ENCODE results near the gene CABP1.
"Not testable (repeated sequence)": the region's sequence is repeated elsewhere in the genome, so short reads cannot be mapped to it uniquely, and the experiment has no call there.

Gene CABP1

DNA sequence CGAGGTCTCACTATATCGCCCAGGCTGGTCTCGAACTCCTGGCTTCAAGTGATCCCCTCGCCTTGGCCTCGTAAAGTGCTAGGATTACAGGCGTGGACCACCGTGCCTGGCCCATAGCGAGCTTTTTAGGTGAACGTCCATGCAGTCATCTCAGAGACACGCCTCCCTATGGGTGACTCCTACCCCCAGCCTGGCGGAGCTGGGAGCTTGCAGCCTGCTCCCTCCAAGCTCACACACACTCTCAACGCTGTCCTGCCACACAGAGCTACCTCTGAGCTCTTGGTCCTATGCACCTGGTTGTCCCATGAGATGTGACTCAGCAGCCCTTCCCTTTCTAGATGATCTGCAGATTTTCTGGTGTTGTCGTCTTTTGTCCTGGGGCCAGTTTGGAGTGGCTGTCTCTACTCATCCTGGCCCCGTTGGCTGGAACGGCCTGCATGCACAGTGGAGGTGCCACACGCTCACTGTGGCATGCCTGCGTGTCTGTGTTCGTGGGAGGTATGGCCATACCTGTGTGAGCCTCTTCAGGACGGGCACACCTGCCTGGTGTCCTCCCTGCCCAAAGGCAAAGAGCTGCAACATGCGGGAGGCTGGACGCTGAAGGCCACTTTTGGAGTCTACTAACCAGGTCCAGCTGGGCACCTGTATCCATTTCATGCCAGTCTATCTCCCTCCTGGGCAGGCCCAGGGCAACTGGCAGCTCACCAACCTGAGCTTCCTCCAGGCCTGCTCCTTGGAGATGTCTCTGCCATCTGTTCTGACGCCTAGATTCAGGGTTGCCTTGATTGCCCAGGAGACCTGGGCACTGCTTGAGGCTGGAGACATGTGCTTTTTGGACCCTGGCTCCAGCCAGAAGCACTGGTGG, 18.1 kb downstream of the CABP1 start:
- DNase-seq (ENCODE audit: insufficient read length) (no peak), FAIRE-seq (no peak)
- TF ChIP-seq POLR2A (IDR thresholded peaks at IDR 0.05; ENCODE audit: low read depth, low read length) (no peak), TAF1 (IDR thresholded peaks at IDR 0.05; ENCODE audit: borderline replicate concordance, low read depth, low read length) (no peak), POLR2AphosphoS5 (IDR thresholded peaks at IDR 0.05; ENCODE audit: low read depth, low read length) (no peak)

DNA sequence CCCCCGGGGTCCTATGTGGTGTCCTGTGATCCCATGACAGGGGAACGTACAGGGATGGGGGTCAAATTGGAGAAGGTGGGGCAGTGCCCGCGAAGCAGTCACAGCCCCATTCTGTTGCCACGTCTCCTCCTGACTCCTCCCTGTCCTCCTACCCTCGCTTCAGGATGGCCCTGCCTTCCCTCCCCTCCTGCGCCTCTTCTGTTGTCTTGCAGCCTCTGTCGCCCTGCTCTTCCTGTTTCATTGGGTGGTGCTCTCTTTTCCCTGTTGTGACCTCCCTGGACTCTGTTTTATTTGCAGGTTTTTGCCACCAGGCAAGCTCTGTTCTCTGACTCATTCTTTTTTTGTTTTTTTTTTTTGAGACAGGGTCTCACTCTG, 18.7 kb downstream of the CABP1 start:
- no peak for FAIRE-seq
- DNase-seq (ENCODE audit: insufficient read length): no peak
- TF ChIP-seq POLR2AphosphoS5 (IDR thresholded peaks at IDR 0.05; ENCODE audit: low read depth, low read length): no peak
- TF ChIP-seq POLR2A (IDR thresholded peaks at IDR 0.05; ENCODE audit: low read depth, low read length): no peak
- no peak for TF ChIP-seq TAF1 (IDR thresholded peaks at IDR 0.05; ENCODE audit: borderline replicate concordance, low read depth, low read length)

DNA sequence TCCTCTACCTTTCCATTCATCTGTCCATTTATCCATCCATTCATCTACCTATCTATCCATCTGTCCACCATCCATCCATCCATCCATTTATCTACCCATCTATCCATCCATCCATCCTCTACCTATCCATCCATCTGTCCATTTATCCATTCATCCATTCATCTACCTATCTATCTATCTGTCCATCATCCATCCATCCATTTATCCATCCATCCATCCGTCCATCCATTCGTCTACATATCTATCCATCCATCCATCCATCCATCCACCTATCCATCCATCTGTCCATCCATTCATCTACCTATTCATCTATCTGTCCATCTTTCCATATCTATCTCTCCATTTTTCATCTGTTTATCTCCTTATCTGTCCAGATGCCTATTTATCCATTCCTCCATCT, 21.0 kb downstream of the CABP1 start:
- DNase-seq (ENCODE audit: insufficient read length) (no peak), FAIRE-seq (peak; percentile 5)
- TF ChIP-seq POLR2A (IDR thresholded peaks at IDR 0.05; ENCODE audit: low read depth, low read length): no peak
- no peak for TF ChIP-seq TAF1 (IDR thresholded peaks at IDR 0.05; ENCODE audit: borderline replicate concordance, low read depth, low read length)
- no peak for TF ChIP-seq POLR2AphosphoS5 (IDR thresholded peaks at IDR 0.05; ENCODE audit: low read depth, low read length)

DNA sequence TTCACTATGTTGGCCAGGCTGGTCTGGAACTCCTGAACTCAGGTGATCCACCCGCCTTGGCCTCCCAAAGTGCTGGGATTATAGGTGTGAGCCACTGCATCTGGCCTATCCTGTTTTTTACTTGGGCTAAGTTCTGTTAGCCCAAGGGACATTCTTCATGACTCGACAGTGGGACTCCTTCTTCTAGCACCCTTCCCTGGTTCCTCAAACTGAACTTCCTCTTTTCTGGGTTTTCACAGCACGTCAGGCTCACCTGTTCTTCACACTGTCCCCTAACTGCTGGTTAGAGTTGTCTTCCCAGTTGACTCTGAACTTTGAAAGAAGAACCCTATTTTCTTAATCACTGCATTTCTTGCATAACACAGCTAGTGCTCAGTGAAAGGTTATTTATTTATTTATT, 22.5 kb downstream of the CABP1 start:
- TF ChIP-seq POLR2AphosphoS5 (IDR thresholded peaks at IDR 0.05; ENCODE audit: low read depth, low read length): no peak
- TF ChIP-seq POLR2A (IDR thresholded peaks at IDR 0.05; ENCODE audit: low read depth, low read length): no peak
- no peak for TF ChIP-seq TAF1 (IDR thresholded peaks at IDR 0.05; ENCODE audit: borderline replicate concordance, low read depth, low read length)
- DNase-seq (ENCODE audit: insufficient read length) (no peak), FAIRE-seq (peak; percentile 82)

DNA sequence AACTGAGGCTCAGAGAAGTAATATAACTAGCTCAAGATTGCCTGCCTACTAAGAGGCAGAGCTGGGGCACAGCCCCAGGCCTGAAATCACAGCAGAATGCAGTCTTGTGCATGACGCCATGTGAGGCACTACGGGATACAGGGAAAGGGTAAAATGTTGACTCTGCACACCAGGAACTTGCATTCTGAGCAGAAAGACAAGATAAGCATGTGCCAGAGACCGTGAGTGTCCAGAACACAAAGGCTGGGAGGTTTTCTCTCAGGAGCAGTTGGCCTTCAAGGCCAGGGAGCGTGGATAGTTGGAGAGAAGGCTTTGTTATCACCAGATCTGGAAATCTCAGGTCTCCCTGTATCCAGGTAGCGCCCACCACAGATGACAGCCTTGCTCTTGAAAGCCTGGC, 23.3 kb downstream of the CABP1 start:
- DNase-seq (ENCODE audit: insufficient read length) (no peak), FAIRE-seq (no peak)
- TF ChIP-seq POLR2A (IDR thresholded peaks at IDR 0.05; ENCODE audit: low read depth, low read length): no peak
- TF ChIP-seq POLR2AphosphoS5 (IDR thresholded peaks at IDR 0.05; ENCODE audit: low read depth, low read length): no peak

DNA sequence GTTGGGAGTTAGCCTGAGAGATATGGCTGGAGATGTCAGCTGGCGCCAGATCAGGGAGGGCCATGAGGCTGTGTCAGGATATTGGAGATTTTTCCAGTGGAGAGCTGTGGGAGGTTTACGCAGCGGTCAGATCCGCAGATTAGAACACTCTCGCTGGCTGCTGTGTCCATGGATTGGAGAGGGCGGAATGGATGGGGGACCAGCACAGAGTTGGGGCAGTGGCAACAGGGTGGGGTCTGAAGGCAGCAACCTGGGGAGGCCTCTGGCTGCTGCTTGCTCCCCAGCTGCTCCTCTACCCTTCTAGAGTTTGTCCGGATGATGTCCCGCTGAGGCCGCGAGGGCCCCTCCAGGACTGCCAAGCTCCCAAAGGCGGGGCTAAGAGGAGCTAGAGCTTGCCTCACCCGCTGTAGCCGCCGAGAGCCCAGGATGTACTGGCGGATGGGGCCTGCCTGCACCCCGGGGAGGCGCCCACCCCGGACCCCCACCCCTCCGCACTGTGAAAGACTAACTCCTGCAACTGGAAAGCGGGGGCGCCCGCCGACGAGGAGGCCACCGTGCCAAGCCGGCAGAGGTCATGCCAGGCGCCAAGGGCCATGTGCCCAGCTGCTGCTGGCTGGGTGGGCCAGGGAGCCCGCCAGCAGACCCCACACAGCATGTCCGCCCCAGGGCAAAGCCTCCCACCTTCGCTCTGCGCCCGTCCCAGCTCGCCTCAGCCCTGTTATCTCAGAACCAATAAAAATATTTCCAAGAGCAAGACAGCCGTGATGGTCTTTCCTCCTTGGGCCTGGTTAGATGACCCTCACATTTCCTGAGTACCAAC, 26.4 kb downstream of the CABP1 start:
- no peak for DNase-seq (ENCODE audit: insufficient read length)
- no peak for TF ChIP-seq TAF1 (IDR thresholded peaks at IDR 0.05; ENCODE audit: borderline replicate concordance, low read depth, low read length)
- TF ChIP-seq POLR2AphosphoS5 (IDR thresholded peaks at IDR 0.05; ENCODE audit: low read depth, low read length): no peak
- TF ChIP-seq POLR2A (IDR thresholded peaks at IDR 0.05; ENCODE audit: low read depth, low read length): no peak
- FAIRE-seq: no peak

DNA sequence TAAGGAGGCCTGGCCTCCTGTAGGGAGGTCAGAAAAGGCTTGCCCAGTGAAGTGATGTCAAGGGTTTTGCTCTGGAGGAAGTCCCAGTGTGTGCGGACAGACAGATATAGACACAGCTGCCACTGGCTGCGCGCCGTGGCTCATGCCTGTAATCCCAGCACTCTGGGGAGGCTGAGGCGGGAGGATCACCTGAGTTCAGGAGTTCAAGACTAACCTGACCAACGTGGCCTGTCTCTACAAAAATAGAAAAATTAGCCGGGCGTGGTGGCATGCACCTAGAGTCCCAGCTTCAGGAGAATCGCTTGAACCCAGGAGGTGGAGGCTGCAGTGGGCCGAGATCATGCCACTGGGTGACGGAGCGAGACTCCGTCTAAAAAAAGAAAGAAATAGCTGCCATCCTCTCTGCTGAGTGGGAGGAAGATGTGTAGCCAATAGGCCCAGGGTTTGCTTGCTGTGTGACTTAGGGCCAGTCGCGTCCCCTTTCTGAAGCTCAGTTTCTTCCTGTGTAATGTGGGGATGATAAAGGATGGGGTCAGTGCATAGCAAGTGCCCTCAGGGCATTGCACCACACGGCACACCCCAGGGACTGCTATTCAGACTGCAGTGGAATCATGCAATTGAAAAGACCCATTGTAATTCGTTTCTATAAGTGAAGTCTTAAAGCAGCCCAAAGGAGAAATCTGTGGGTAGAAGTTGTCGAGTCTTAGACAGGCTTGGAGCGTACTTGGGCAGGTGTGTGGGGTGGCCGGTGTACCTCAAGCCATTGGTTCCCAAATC, 27.9 kb downstream of the CABP1 start:
- DNase-seq (ENCODE audit: insufficient read length): no peak
- TF ChIP-seq POLR2A (IDR thresholded peaks at IDR 0.05; ENCODE audit: low read depth, low read length) (no peak), TAF1 (IDR thresholded peaks at IDR 0.05; ENCODE audit: borderline replicate concordance, low read depth, low read length) (no peak), POLR2AphosphoS5 (IDR thresholded peaks at IDR 0.05; ENCODE audit: low read depth, low read length) (no peak)
- no peak for FAIRE-seq

DNA sequence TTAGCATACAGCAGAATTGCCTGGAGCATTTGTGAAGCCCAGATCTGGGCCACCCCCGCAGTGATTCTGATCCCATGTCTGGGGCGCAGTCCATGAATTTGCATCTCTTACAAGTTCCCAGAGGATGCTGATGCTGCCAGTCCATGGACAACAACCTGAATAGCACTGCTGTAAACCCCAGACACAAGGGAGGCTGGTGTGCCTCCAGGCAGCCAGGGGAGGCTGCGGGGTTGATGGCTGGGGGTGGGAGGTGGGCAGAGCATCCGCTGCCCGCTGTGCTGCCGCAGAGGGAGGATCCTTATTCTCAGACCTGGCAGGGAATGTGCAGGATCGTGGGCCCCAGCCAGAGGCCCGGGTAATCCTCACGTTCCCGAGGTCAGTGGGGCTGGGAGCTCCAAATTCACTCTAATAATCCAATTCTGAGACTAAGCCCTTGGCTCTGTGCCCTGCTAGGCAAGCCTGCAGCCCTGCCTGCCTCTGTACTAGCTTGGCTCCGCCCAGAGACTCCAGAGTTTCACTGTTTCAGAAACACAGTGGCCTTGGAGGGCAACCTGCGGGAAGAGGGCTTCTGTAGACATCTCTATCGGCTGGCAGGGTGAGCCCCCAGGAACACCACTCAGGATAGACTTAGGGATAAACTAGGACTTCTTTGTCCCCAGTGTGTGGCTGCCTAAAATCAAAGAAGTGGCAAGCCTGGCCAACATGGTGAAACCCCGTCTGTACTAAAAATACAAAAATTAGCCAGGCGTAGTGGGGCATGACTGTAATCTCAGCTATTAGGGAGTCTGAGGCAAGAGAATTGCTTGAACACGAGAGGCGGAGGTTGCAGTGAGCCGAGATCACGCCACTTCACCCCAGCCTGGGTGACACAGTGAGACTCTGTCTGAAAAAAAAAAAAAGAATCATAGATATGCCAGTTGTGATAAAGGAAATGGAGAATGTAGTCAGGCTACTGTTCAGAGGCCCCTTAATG, 28.7 kb downstream of the CABP1 start:
- TF ChIP-seq TAF1 (IDR thresholded peaks at IDR 0.05; ENCODE audit: borderline replicate concordance, low read depth, low read length) (no peak), POLR2A (IDR thresholded peaks at IDR 0.05; ENCODE audit: low read depth, low read length) (no peak; the same call in 1 of the 2 replicates)
- peak; percentile 88 for FAIRE-seq
- DNase-seq (ENCODE audit: insufficient read length): peak; percentile 61

DNA sequence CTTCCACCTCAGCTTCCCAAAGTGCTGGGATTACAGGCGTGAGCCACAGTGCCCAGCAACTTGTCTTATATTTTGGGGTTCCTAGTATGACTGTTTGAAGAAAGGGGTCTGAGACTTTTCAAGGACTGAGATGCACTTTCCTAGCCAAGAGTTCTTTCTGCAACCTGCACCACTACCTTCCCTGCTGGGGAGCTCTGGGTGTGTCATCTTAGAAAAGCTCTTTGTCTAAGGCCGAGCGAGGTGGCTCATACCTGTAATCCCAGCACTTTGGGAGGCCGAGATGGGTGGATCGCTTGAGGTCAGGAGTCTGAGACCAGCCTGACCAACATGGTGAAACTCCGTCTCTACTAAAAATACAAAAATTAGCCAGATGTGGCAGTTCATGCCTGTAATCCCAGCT, 29.8 kb downstream of the CABP1 start:
- peak; percentile 42 for FAIRE-seq
- not testable (repeated sequence) for DNase-seq (ENCODE audit: insufficient read length)

DNA sequence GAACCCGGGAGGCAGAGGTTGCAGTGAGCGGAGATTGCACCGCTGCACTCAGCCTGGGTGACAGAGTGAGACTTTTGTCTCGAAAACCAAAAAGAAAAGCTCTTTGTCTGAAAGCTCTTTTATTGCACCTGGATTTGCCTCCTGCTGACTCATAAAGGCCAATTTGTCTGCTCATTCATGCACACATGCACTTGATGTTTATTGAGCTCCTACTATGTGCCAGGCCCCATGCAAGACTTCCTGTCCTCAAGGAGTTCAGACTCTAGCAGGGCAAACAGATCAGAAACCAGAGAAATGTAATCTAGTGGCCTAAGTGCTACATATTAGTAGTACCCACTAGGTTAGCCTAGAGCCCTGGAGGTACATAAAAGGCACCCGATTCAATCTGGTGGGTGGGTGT, 30.2 kb downstream of the CABP1 start:
- no peak for TF ChIP-seq POLR2AphosphoS5 (IDR thresholded peaks at IDR 0.05; ENCODE audit: low read depth, low read length)
- TF ChIP-seq POLR2A (IDR thresholded peaks at IDR 0.05; ENCODE audit: low read depth, low read length): no peak
- TF ChIP-seq TAF1 (IDR thresholded peaks at IDR 0.05; ENCODE audit: borderline replicate concordance, low read depth, low read length): no peak
- no peak for DNase-seq (ENCODE audit: insufficient read length)
- FAIRE-seq: peak; percentile 27
